HepG2 (cell line): ENCODE results near the gene ZBP1. TPM values are rescaled to one million over a fixed set of nuclear protein-coding genes. Genes with fewer than 3 reads are reported as not detected.

ENCODE experiments used
- ATAC-seq: fragments of 200-7000 bp; cut with Tn5 transposase; 3 replicates; pipeline ENCODE4 v1.9.1; 2020; ENCODE audit warnings: mild to moderate bottlenecking, moderate library complexity
- BruUV-seq: library from RNA; stranded (reverse); fragments of 400-500 nt; replicated peaks from 2 replicates; lab custom pipeline; 2021; lab: Mats Ljungman, UMichigan
- CTCF ChIA-PET: fragments of 300-600 bp; formaldehyde crosslinking; extraction: SDS; loops from one replicate; lab custom pipeline; 2021; ENCODE audit warnings: low total read pairs, inconsistent platforms, low intra/inter-chr PET ratio; lab: Yijun Ruan, JAX
- POLR2A ChIA-PET: fragments of 350-600 bp; sonication (Branson Sonifier 250); formaldehyde crosslinking; loops from one replicate; lab custom pipeline; 2020; ENCODE audit warnings: antibody characterized with exemption, inconsistent platforms; lab: Yijun Ruan, JAX
- DNase-seq: peaks from one replicate; pipeline ENCODE4 v3.0.0-alpha.2; 2015; ENCODE audit warnings: low spot score
- FAIRE-seq: peaks from 3 replicates; lab custom pipeline; 2011; peaks lifted over from hg19 to GRCh38; lab: Jason Lieb, UNC
- H2AFZ ChIP-seq: one replicate; pipeline ENCODE4 v1.6.1; 2011; ENCODE audit warnings: low read length, inconsistent platforms
- H3K27ac ChIP-seq: fragments of 300-600 bp; 3 replicates; pipeline ENCODE4 v1.8.0; 2011; ENCODE audit warnings: mixed run types, mild to moderate bottlenecking, mixed read lengths, low read length, inconsistent platforms; ENCODE audit not compliant: insufficient read depth; ENCODE audit errors: extremely low read length
- H3K27me3 ChIP-seq, 2 experiments: fragments of 200-600 bp in 1 of 2; 2 replicates in 1 of 2; 3 replicates in 1 of 2; pipeline versions ENCODE4 v1.6.0 to v1.8.0; 2011; ENCODE audit warnings: low read length in 2 of 2, mild to moderate bottlenecking in 2 of 2, moderate library complexity in 2 of 2, inconsistent platforms in 1 of 2; ENCODE audit not compliant: insufficient read depth in 2 of 2, control insufficient read depth in 1 of 2
- H3K36me3 ChIP-seq, 2 experiments: fragments of 200-600 bp in 1 of 2; replicated peaks in 1 of 2; 2 replicates in 1 of 2; 3 replicates in 1 of 2; pipeline versions ENCODE4 v1.5.1 to v1.8.0; 2011; ENCODE audit warnings: low read length in 2 of 2, inconsistent platforms in 1 of 2; ENCODE audit not compliant: insufficient read depth in 2 of 2, control insufficient read depth in 1 of 2
- H3K4me1 ChIP-seq: 2 replicates; pipeline ENCODE4 v1.5.1; 2012; ENCODE audit warnings: low read length, inconsistent platforms; ENCODE audit not compliant: insufficient read depth
- H3K4me2 ChIP-seq: 2 replicates; pipeline ENCODE4 v1.6.0; 2011; ENCODE audit warnings: low read depth, low read length, inconsistent platforms
- H3K4me3 ChIP-seq, 3 experiments: fragments of 200-600 bp in 1 of 3; sonication (generic), shearing (Covaris generic) in 1 of 3; replicated peaks in 1 of 3; 2 replicates each; pipeline ENCODE4 v1.5.1; 2011 to 2016; ENCODE audit warnings: low read length in 3 of 3, inconsistent platforms in 2 of 3, low read depth in 2 of 3, mild to moderate bottlenecking in 2 of 3, control low read depth in 1 of 3, mixed read lengths in 1 of 3; ENCODE audit not compliant: insufficient read depth in 1 of 3
- H3K79me2 ChIP-seq: one replicate; pipeline ENCODE4 v1.6.1; 2011; ENCODE audit warnings: low read length, inconsistent platforms; ENCODE audit not compliant: insufficient read depth
- H3K9ac ChIP-seq: 2 replicates; pipeline ENCODE4 v1.6.0; 2011; ENCODE audit warnings: mild to moderate bottlenecking, low read depth, low read length, inconsistent platforms; ENCODE audit not compliant: insufficient read depth
- H3K9me3 ChIP-seq: 2 replicates; pipeline ENCODE4 v1.5.1; 2012; ENCODE audit warnings: mild to moderate bottlenecking, low read length
- H4K20me1 ChIP-seq: 2 replicates; pipeline ENCODE4 v1.6.0; 2011; ENCODE audit warnings: inconsistent platforms, mild to moderate bottlenecking, low read length, moderate library complexity; ENCODE audit not compliant: insufficient read depth
- MXI1 ChIP-seq: IDR thresholded peaks from 3 replicates; pipeline ENCODE4 v1.6.1; 2012; ENCODE audit warnings: low read depth, low read length, inconsistent platforms, borderline replicate concordance
- NAIF1 ChIP-seq: sonication (generic); formaldehyde crosslinking; IDR thresholded peaks from 2 replicates; pipeline ENCODE4 v1.5.0; 2020; ENCODE audit warnings: mild to moderate bottlenecking, missing genetic modification reagents, borderline replicate concordance
- SRSF1 ChIP-seq: fragments of 200-400 bp; formaldehyde crosslinking; optimal IDR thresholded peaks from 2 replicates; pipeline ENCODE3; 2017; ENCODE audit warnings: mild to moderate bottlenecking, low read depth, low read length, moderate library complexity
- ZFX ChIP-seq: sonication (generic); formaldehyde crosslinking; IDR thresholded peaks from 2 replicates; pipeline ENCODE4 v1.4.0; 2020; ENCODE audit warnings: mild to moderate bottlenecking, low read depth, missing genetic modification reagents, moderate library complexity
- WGBS: methylation state at CpG from one replicate; pipeline ENCODE4 v1.1.6; 2017; ENCODE audit warnings: low lambda C conversion rate; 5-methylcytosine and 5-hydroxymethylcytosine counted together
- in situ Hi-C: cut with HindIII; loops from 2 replicates; pipeline ENCODE4 v1.10.0; 2017; ENCODE audit warnings: low pct_unique_long_range_greater_than_20kb; ENCODE audit not compliant: extremely low pct_ligation_motif_present
- intact Hi-C: fragments of 100-400 bp; cut with micrococcal nuclease; formaldehyde crosslinking; loops from one replicate; pipeline ENCODE4 v1.10.0; 2022; ENCODE audit not compliant: unreplicated experiment
- polyA plus RNA-seq, 8 experiments: library from polyadenylated mRNA; depleted of rRNA in 3 of 8; stranded (reverse) in 7 of 8; unstranded in 1 of 8; fragments of >200 nt; fragmentation: Illumina TruSeq in 4 of 8; extraction: Trizol in 4 of 8; gene quantifications; 2 replicates each; pipeline versions ENCODE4 v1.2.1 to v1.2.3, GENCODE V29; 2011 to 2016; ENCODE audit warnings: low read depth in 4 of 8, missing spikeins in 1 of 8, mixed read lengths in 1 of 8; ENCODE audit not compliant: insufficient read depth in 1 of 8
- total RNA-seq, 5 experiments: library from RNA; depleted of rRNA; stranded (reverse); fragments of >200 nt; fragmentation: Illumina TruSeq; extraction: Trizol; gene quantifications; 2 replicates each; pipeline ENCODE4 v1.2.3, GENCODE V29; 2016; ENCODE audit warnings: low read depth in 1 of 5
- TF ChIP-seq, protein P1 (sequence below): sonication (generic); formaldehyde crosslinking; IDR thresholded peaks from 2 replicates; pipeline ENCODE4 v1.5.0; 2020; ENCODE audit warnings: missing genetic modification reagents
- TF ChIP-seq, protein P2 (sequence below): IDR thresholded peaks from 2 replicates; pipeline ENCODE4 v1.6.1; 2016; ENCODE audit warnings: low read depth, missing genetic modification reagents, missing compliant biosample characterization

The ZBP1 gene
- total and polyA plus RNA-seq, 2 of the 13 experiments (the other 11 are each of a cell fraction or from before 2014, with no cell fraction given): not detected

DNA sequence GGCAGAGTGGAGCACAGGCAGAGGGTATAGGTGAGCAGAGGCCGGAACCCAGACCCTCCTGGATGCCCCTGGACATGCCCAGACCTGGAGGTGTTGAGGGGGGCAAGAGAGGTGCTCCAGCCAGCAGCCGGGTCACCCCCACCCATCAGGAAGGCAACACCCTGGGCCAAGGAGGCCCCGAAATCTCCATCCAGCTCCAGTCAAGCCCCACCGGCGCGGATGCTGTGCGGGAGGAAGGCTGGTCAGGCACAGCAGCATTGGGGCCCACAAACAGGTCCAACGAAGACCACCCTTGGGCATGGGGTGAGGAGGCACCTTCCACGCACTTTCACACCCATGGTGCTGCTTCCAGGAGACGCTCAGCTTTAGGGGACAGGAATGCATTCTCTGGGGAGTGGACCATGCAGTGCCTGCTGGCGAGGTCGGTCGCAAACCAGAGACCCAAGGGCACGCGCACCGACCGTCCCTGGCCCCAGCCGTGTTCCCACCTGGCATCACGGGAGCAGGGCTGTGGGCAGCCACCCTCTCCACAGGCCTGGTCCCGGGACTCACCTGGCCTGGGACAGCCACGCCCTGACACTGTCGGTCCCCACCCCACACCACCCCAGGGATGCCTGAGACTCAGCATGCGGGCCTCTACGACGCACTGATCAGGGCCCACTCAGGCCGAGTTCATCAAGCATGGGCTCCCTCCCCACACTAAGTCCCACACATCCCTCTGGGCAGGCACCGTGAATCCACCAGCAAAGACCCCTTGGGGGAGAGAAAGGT, 43.6 kb upstream of the ZBP1 start (continued):
- no peak for TF ChIP-seq SRSF1
- TF ChIP-seq, protein P1, sequence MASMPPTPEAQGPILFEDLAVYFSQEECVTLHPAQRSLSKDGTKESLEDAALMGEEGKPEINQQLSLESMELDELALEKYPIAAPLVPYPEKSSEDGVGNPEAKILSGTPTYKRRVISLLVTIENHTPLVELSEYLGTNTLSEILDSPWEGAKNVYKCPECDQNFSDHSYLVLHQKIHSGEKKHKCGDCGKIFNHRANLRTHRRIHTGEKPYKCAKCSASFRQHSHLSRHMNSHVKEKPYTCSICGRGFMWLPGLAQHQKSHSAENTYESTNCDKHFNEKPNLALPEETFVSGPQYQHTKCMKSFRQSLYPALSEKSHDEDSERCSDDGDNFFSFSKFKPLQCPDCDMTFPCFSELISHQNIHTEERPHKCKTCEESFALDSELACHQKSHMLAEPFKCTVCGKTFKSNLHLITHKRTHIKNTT (CRISPR knock-in tag): no peak

DNA sequence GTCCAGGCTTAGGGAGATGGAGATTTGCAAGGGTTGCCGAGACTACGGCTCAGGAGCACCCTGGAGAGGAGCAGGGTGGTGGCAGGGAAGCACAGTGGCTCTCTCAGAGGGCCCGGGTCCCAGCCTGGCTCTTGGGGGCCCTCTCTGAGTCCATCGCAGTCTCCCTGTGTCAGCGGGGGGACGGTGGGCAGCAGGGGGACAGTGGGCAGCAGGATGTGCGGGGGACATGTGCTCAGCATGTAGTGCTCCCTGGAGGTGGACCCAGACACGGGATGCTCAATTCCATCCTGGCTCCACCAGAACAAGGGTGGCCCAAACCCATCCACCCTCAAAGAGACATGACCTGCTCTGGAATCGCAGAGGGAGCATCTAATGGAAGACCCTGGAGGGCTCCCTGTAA, 43.0 kb upstream of the ZBP1 start:
- H3K4me1 ChIP-seq: peaks cover 2% of the 10 kb centered on the region
- no peak overlapping the region for H3K27ac ChIP-seq
- no peaks in the 10 kb centered on the region for H3K9me3 ChIP-seq
- H2AFZ ChIP-seq: no peak overlapping the region
- CTCF ChIA-PET: no interaction called here
- in situ Hi-C loops: no loop called here
- FAIRE-seq: no peak
- H3K4me3 ChIP-seq: no peak overlapping the region
- no peak for DNase-seq
- peaks cover 27 to 99% of the 10 kb centered on the region in 2 experiments for H3K27me3 ChIP-seq
- no peak for ATAC-seq
- no peaks in the 10 kb centered on the region for H4K20me1 ChIP-seq
- no peak overlapping the region for H3K4me2 ChIP-seq
- TF ChIP-seq MXI1: no peak
- TF ChIP-seq, protein P2, sequence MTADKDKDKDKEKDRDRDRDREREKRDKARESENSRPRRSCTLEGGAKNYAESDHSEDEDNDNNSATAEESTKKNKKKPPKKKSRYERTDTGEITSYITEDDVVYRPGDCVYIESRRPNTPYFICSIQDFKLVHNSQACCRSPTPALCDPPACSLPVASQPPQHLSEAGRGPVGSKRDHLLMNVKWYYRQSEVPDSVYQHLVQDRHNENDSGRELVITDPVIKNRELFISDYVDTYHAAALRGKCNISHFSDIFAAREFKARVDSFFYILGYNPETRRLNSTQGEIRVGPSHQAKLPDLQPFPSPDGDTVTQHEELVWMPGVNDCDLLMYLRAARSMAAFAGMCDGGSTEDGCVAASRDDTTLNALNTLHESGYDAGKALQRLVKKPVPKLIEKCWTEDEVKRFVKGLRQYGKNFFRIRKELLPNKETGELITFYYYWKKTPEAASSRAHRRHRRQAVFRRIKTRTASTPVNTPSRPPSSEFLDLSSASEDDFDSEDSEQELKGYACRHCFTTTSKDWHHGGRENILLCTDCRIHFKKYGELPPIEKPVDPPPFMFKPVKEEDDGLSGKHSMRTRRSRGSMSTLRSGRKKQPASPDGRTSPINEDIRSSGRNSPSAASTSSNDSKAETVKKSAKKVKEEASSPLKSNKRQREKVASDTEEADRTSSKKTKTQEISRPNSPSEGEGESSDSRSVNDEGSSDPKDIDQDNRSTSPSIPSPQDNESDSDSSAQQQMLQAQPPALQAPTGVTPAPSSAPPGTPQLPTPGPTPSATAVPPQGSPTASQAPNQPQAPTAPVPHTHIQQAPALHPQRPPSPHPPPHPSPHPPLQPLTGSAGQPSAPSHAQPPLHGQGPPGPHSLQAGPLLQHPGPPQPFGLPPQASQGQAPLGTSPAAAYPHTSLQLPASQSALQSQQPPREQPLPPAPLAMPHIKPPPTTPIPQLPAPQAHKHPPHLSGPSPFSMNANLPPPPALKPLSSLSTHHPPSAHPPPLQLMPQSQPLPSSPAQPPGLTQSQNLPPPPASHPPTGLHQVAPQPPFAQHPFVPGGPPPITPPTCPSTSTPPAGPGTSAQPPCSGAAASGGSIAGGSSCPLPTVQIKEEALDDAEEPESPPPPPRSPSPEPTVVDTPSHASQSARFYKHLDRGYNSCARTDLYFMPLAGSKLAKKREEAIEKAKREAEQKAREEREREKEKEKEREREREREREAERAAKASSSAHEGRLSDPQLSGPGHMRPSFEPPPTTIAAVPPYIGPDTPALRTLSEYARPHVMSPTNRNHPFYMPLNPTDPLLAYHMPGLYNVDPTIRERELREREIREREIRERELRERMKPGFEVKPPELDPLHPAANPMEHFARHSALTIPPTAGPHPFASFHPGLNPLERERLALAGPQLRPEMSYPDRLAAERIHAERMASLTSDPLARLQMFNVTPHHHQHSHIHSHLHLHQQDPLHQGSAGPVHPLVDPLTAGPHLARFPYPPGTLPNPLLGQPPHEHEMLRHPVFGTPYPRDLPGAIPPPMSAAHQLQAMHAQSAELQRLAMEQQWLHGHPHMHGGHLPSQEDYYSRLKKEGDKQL: no peak
- TF ChIP-seq ZFX (CRISPR knock-in tag): no peak
- TF ChIP-seq NAIF1 (CRISPR knock-in tag): no peak
- TF ChIP-seq, all 625 proteins: peak for 0
- Histone ChIP-seq H3K79me2 (no peaks in the 10 kb centered on the region), H3K9ac (no peak overlapping the region), H3K36me3 (no peaks in the 10 kb centered on the region)
- POLR2A ChIA-PET: no interaction called here
- 10% methylated on average over 9 of the region's 9 CpGs for WGBS
- intact Hi-C loops: no loop called here
- no TSS peak for BruUV-seq
